Activated CD4-positive, alpha-beta T cell treated with anti-CD3 and anti-CD28 coated beads for 36 hours (primary cell): Measurements from ENCODE around the gene LAT. TPM values are rescaled to one million over a fixed set of nuclear protein-coding genes. Genes with fewer than 3 reads are reported as not detected.
"Not testable (repeated sequence)": the region's sequence is repeated elsewhere in the genome, so short reads cannot be mapped to it uniquely, and the experiment has no call there.

Experiments
- ATAC-seq: fragments of 200-7000 bp; cut with Tn5 transposase; one replicate; pipeline ENCODE4 v1.10.0; 2021; ENCODE audit warnings: mild to moderate bottlenecking, moderate library complexity
- CTCF ChIA-PET: fragments of 350-600 bp; sonication (Branson Sonifier 250); formaldehyde crosslinking; loops from one replicate; lab custom pipeline; 2021; ENCODE audit warnings: antibody characterized with exemption; lab: Charles Lee
- POLR2A ChIA-PET: fragments of 350-600 bp; sonication (Branson Sonifier 250); formaldehyde crosslinking; loops from one replicate; lab custom pipeline; 2021; ENCODE audit warnings: antibody characterized with exemption, inconsistent platforms; lab: Charles Lee
- DNase-seq: peaks from one replicate; pipeline ENCODE4 v3.0.0-alpha.2; 2020
- H3K27ac Mint-ChIP-seq: one replicate; pipeline ENCODE4 v1.8.0; 2021; ENCODE audit warnings: mixed read lengths
- H3K27me3 Mint-ChIP-seq: one replicate; pipeline ENCODE4 v1.8.0; 2021; ENCODE audit warnings: mixed read lengths
- H3K36me3 Mint-ChIP-seq: one replicate; pipeline ENCODE4 v1.8.0; 2021; ENCODE audit warnings: low read depth, mixed read lengths
- H3K4me1 Mint-ChIP-seq: one replicate; pipeline ENCODE4 v1.8.0; 2021; ENCODE audit warnings: mixed read lengths
- H3K4me3 Mint-ChIP-seq: one replicate; pipeline ENCODE4 v1.8.0; 2021; ENCODE audit warnings: mild to moderate bottlenecking, moderate library complexity, mixed read lengths
- H3K9me3 Mint-ChIP-seq: one replicate; pipeline ENCODE4 v1.8.0; 2021; ENCODE audit warnings: low read depth, mixed read lengths
- intact Hi-C, 2 experiments: fragments of 100-400 bp; cut with DNase I in 1 of 2; cut with micrococcal nuclease in 1 of 2; formaldehyde crosslinking; loops; one replicate each; pipeline versions ENCODE4 v1.14.2 to v1.15.1; 2022 to 2024; cut with DNase I, micrococcal nuclease
- total RNA-seq, 2 experiments: library from RNA; stranded (reverse); gene quantifications; one replicate each; pipeline ENCODE4 v1.2.3, GENCODE V29; 2021

The LAT gene
- total RNA-seq, 2 experiments from 2014 or later = 200 to 234 TPM

DNA sequence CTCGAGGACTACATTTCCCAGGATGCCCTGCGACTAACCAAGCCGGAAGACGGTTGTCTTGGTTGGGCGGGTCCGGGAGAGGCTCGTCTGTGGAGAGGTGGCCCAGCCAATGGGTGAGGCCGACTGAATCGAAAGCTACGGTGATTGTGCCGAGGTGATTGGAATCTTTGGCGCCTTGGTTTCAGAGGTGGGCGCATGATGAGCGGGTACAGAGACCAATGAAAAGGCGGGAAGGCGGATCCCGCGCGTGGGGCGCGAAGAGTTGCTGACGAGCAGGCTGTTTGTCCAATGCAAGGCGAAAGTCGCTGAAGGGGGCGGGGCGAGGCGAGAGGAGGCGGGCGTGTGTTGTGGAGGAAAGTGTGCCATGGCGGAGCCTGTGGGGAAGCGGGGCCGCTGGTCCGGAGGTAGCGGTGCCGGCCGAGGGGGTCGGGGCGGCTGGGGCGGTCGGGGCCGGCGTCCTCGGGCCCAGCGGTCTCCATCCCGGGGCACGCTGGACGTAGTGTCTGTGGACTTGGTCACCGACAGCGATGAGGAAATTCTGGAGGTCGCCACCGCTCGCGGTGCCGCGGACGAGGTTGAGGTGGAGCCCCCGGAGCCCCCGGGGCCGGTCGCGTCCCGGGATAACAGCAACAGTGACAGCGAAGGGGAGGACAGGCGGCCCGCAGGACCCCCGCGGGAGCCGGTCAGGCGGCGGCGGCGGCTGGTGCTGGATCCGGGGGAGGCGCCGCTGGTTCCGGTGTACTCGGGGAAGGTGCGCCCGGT is 34.0 kb upstream of the LAT start, which contains the start of gene NFATC2IP:
Gene NFATC2IP, plus strand, starts transcription at position 290 of the 762 bp plus-strand sequence. Its CDS starts 75 bp downstream, at position 365.
- DNase-seq = peak; percentile 100
- no peaks in the 10 kb centered on the region for H3K9me3 Mint-ChIP-seq
- no peaks in the 10 kb centered on the region for H3K27me3 Mint-ChIP-seq
- peaks cover 30% of the 10 kb centered on the region for H3K36me3 Mint-ChIP-seq
- ChIA-PET POLR2A (interaction anchor here (0.6 to 1.0 kb wide), 3 partner anchors 104 to 128 kb away, joined by 3 read pairs; partner anchors contain the start of genes ATXN2L and TUFM), CTCF (interaction anchor here (0.7 to 1.0 kb wide), 3 partner anchors 14 to 135 kb away, joined by 3 read pairs; no protein-coding TSS in a partner anchor)
- peak within 1 kb of the TSS; percentile 89 for H3K27ac Mint-ChIP-seq
- peak; percentile 98 for ATAC-seq
- intact Hi-C loops = loop anchor here (1.0 to 5.0 kb wide), 11 partner anchors 15 to 912 kb away; partner anchors contain the start of genes SH2B1 (in 2 of the 2), TUFM (in 2 of the 2), ATXN2L (in 1 of the 2) and CDIPT (in 1 of the 2)
- H3K4me1 Mint-ChIP-seq = peaks cover 24% of the 10 kb centered on the region
- H3K4me3 Mint-ChIP-seq = peak within 1 kb of the TSS; percentile 98

DNA sequence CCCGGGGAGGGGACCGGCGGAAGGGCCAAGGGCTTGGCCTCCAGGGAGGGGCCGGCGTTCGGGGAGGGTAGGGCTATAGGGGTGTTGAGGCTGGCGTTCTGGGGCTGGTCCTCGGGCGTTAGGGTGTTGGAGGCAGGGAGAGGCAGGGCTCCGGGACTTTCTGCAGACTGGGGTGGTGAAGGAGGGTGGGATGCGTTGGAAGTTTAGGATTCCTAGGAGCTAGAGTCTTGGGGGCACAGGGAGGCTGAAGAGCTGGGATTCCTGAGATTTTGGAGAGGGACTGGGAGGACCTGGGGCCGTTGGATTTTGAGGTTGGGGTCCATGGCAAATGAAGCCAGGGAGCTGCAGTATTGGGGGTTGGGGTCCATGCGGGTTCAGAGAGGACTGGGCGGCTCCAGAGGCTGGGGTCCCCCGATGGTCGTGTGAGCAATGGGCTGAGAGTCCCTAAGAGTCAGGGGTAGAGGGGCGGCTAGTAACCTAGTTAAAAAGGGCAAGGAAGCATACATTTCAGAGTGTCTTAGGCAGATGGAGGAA is 33.4 kb upstream of the LAT start:
- peaks cover 33% of the 10 kb centered on the region for H3K36me3 Mint-ChIP-seq
- no peaks in the 10 kb centered on the region for H3K9me3 Mint-ChIP-seq
- DNase-seq (peak; percentile 65), ATAC-seq (no peak)
- POLR2A ChIA-PET = no interaction called here
- H3K4me1 Mint-ChIP-seq = peaks cover 23% of the 10 kb centered on the region
- H3K4me3 Mint-ChIP-seq = peak overlapping the region; percentile 98
- CTCF ChIA-PET = no interaction called here
- intact Hi-C loops = loop anchor here in 1 of 2 experiments (2.0 to 5.0 kb wide), 2 partner anchors 89 to 129 kb away; partner anchors contain the start of genes ATXN2L and SH2B1
- peak overlapping the region; percentile 88 for H3K27ac Mint-ChIP-seq
- H3K27me3 Mint-ChIP-seq = no peaks in the 10 kb centered on the region

DNA sequence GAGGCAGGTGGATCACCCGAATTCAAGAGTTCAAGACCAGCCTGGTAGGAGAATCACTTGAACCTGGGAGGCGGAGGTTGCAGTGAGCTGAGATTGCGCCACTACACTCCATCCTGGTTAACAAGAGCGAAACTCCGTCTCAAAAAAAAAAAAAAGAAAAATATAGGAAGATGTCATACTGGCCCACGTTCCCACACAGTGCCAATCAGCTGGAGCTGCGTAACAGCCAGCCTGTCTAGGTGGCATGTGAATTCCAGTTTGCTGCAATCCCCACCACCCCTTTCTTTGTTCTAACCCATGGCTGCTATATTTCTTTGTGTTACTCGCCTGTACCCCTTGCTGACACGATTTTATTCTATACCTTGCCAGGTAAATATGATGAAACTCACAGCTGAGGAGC is 26.6 kb upstream of the LAT start:
- H3K36me3 Mint-ChIP-seq = peaks cover 56% of the 10 kb centered on the region
- H3K4me1 Mint-ChIP-seq = peaks cover 3% of the 10 kb centered on the region
- no peak overlapping the region for H3K27ac Mint-ChIP-seq
- ATAC-seq (no peak), DNase-seq (no peak)
- no peak overlapping the region for H3K4me3 Mint-ChIP-seq
- intact Hi-C loops = no loop called here
- CTCF ChIA-PET = no interaction called here
- H3K9me3 Mint-ChIP-seq = no peaks in the 10 kb centered on the region
- POLR2A ChIA-PET = interaction anchor here (0.6 kb wide), 1 partner anchor 11 kb away, joined by 9 read pairs; no protein-coding TSS in a partner anchor
- no peaks in the 10 kb centered on the region for H3K27me3 Mint-ChIP-seq

DNA sequence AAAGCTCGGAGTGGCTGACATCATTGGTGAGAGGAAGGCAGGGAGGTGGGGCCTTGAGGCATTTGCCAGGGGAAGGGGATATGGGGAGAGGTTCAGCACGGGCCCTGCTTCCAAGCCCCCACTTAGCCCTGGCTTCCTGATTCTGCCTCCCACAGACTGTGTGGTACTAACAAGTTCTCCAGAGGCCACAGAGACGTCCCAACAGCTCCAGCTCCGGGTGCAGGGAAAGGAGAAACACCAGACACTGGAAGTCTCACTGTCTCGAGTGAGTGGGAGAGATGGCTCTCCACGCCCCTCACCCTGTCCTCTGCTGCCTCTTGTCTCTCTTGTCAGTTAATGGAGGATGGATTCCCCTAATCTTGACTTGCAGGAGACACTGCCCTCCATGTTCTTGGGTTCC is 26.0 kb upstream of the LAT start:
- ChIA-PET CTCF (no interaction called here), POLR2A (no interaction called here)
- intact Hi-C loops = no loop called here
- Mint-ChIP-seq H3K27me3 (no peaks in the 10 kb centered on the region), H3K4me3 (no peak overlapping the region), H3K9me3 (no peaks in the 10 kb centered on the region), H3K4me1 (no peaks in the 10 kb centered on the region), H3K27ac (no peak overlapping the region), H3K36me3 (peaks cover 51% of the 10 kb centered on the region)
- DNase-seq (no peak), ATAC-seq (no peak)

DNA sequence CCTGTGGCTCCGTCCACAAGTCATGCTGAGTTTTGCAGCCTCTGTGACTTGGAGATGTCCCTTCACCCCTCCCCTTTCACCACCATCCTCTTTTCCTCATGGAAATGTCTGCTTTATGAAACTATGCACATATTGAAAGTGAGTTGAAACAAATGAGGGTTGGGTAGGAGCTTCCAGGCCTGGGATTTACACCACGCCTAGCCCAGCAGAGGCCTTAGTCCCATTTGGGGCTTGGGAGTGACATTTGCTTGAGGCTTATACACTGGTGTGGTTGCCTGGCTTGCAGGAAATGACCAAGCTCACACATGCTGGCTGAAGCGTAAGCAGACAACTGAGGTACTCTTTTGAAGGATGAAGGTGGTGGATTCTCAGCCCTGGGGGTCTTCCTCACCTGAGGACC is 20.8 kb upstream of the LAT start:
- ChIA-PET CTCF (interaction anchor here (0.7 to 1.0 kb wide), 2 partner anchors 22 to 27 kb away, joined by 3 read pairs; no protein-coding TSS in a partner anchor), POLR2A (no interaction called here)
- H3K9me3 Mint-ChIP-seq = no peaks in the 10 kb centered on the region
- H3K4me3 Mint-ChIP-seq = no peak overlapping the region
- ATAC-seq = no peak
- H3K36me3 Mint-ChIP-seq = peaks cover 34% of the 10 kb centered on the region
- H3K4me1 Mint-ChIP-seq = no peaks in the 10 kb centered on the region
- no peak overlapping the region for H3K27ac Mint-ChIP-seq
- intact Hi-C loops = no loop called here
- H3K27me3 Mint-ChIP-seq = no peaks in the 10 kb centered on the region
- no peak for DNase-seq

DNA sequence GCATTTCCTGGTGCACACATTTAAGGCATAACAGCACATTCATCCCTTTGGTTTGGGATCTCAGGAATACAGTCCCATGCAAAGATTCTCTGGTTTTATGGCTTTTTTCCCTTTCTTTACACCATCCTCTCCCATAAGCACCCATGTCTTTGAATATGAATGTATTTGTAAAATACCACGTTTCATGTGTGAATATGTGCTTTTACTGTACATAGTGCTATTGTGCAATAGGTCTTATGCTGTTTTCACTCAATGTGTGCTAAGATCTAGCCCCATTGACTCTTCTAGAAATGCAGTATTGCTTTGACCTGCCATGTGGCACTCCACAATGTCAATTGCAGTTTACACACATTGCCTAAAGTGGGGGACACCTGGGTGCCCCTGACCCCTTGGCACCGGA is 20.4 kb upstream of the LAT start:
- Mint-ChIP-seq H3K36me3 (peaks cover 29% of the 10 kb centered on the region), H3K9me3 (no peaks in the 10 kb centered on the region), H3K4me1 (no peaks in the 10 kb centered on the region), H3K27me3 (no peaks in the 10 kb centered on the region), H3K27ac (no peak overlapping the region), H3K4me3 (no peak overlapping the region)
- intact Hi-C loops = no loop called here
- ATAC-seq (no peak), DNase-seq (no peak)
- ChIA-PET CTCF (no interaction called here), POLR2A (no interaction called here)

DNA sequence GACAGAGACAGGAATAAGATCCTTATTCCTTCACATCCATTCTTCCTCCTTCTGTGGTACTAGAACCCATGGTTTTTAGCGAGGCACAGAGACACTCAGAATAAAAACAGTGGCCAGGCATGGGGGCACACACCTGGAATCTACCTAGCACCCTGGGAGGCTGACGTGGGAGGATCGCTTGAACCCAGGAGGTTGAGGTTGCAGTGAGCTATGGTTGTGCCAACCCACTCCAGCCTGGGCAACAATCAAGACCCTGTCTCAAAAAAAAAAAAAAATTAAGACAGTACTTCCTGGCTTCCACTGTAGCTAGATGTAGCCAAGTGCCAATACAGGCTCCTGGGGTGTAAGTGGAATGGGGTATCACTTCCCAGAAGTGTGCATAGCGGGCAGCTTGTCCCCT is 17.7 kb upstream of the LAT start:
- H3K36me3 Mint-ChIP-seq = peaks cover 12% of the 10 kb centered on the region
- H3K27ac Mint-ChIP-seq = no peak overlapping the region
- CTCF ChIA-PET = no interaction called here

DNA sequence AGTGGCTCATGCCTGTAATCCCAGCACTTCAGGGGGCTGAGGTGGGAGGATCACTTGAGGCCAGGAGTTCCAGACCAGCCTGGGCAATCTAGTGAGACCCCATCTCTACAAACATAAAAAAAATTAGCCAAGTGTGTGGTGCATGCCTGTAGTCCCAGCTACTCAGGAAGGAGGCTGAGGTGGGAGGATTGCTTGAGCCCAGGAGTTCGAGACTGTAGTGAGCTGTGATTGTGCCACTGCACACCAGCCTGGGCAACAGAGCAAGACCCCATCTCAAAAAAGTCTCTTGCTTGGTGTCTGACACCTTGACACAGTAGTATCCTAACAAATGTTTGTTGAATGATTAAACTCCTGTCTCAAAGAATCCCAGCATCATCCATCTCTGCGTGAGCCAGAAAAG is 15.2 kb upstream of the LAT start:
- ATAC-seq, POLR2A ChIA-PET, H3K27me3 Mint-ChIP-seq, H3K4me1 Mint-ChIP-seq, H3K4me3 Mint-ChIP-seq, DNase-seq, H3K27ac Mint-ChIP-seq, H3K9me3 Mint-ChIP-seq, H3K36me3 Mint-ChIP-seq: not testable (repeated sequence)
- intact Hi-C loops = loop anchor here in 1 of 2 experiments (5.0 kb wide), 1 partner anchor 58 kb away; no protein-coding TSS in a partner anchor
- CTCF ChIA-PET = interaction anchor here (2.0 kb wide), 1 partner anchor 11 kb away, joined by 6 read pairs; no protein-coding TSS in a partner anchor

More for the DNA sequence above, 17.7 kb upstream of the LAT start:
- DNase-seq = no peak
- intact Hi-C loops = no loop called here
- no peak overlapping the region for H3K4me3 Mint-ChIP-seq
- POLR2A ChIA-PET = no interaction called here
- no peaks in the 10 kb centered on the region for H3K27me3 Mint-ChIP-seq
- H3K4me1 Mint-ChIP-seq = no peaks in the 10 kb centered on the region
- no peak for ATAC-seq
- no peaks in the 10 kb centered on the region for H3K9me3 Mint-ChIP-seq

DNA sequence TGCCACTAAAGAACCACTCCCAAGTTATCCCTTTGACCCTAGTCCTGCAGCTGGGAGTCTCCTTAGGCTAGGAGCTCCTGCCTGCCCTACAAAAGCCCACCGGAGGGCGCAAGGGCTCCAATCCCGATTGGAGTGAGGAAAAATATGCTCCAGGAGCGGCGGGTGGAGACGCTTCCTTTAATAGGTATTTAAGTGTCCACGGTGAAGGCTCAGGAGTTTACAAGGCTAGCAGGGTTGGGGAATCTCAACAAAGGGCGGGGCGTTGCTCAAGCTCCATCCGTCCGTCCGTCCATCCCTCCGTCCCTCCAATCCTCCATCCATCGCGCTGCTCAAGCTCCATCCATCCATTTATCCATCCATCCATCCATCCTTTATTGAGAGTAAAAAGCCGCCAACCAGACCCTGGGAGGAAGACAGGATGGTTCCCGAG is 10.8 kb upstream of the LAT start:
- Mint-ChIP-seq H3K9me3 (no peaks in the 10 kb centered on the region), H3K27ac (peak overlapping the region; percentile 93), H3K27me3 (no peaks in the 10 kb centered on the region), H3K4me3 (peak overlapping the region; percentile 98), H3K36me3 (peaks cover 4% of the 10 kb centered on the region), H3K4me1 (peaks cover 30% of the 10 kb centered on the region)
- ChIA-PET CTCF (interaction anchor here (0.6 to 1.6 kb wide), 13 partner anchors 20 to 147 kb away, joined by 3 to 7 read pairs (median 4); no protein-coding TSS in a partner anchor), POLR2A (interaction anchor here (0.7 to 1.7 kb wide), 2 partner anchors 55 to 1002 kb away, joined by 4 to 6 read pairs; no protein-coding TSS in a partner anchor)
- ATAC-seq (peak; percentile 27), DNase-seq (peak; percentile 69)
- intact Hi-C loops = loop anchor here (1.0 to 5.0 kb wide), 6 partner anchors 16 to 481 kb away; partner anchors contain the start of genes ATXN2L (in 1 of the 2), CLN3 (in 1 of the 2), NFATC2IP (in 1 of the 2) and RABEP2 (in 1 of the 2)

DNA sequence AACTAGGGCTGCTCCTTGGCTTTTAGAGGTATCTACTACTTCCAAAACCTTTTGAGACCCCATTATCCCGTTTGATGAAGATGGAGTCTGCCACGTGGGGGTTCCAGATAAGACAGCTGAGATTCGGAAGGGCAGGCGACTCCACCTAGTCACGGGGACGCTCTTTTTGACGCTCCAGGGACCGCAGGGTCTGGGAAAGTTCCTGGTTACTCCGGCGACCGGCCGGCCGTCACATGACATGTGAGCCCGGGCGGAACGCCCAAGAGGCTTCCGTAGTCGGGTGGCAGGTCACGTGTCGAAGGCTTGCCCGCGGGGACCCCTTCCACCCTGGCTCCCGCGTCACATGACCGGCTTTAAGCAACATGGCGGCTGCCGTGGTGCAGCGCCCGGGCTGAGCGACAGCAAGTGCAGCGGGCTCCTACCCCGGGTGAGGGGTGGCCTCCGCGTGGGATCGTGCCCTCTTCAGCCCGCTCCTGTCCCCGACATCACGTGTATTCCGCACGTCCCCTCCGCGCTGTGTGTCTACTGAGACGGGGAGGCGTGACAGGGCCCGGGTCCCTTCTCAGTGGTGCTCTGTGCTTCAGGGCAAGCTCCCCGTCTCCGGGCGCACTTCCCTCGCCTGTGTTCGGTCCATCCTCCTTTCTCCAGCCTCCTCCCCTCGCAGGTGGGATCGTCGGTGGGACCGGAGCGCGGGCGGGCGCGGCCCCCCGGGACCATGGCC is 10.3 kb upstream of the LAT start, which contains the start of gene SPNS1:
Gene SPNS1, plus strand, starts transcription at position 342 of the 721 bp plus-strand sequence. Its CDS starts 374 bp downstream, at position 716.
- H3K27me3 Mint-ChIP-seq = no peaks in the 10 kb centered on the region
- intact Hi-C loops = loop anchor here (1.0 to 5.0 kb wide), 6 partner anchors 16 to 482 kb away; partner anchors contain the start of genes ATXN2L (in 1 of the 2), CLN3 (in 1 of the 2), NFATC2IP (in 1 of the 2) and RABEP2 (in 1 of the 2)
- POLR2A ChIA-PET = interaction anchor here (1.7 kb wide), 1 partner anchor 54 kb away, joined by 6 read pairs; no protein-coding TSS in a partner anchor
- peaks cover 30% of the 10 kb centered on the region for H3K4me1 Mint-ChIP-seq
- peak within 1 kb of the TSS; percentile 93 for H3K27ac Mint-ChIP-seq
- peak; percentile 98 for DNase-seq
- peaks cover 4% of the 10 kb centered on the region for H3K36me3 Mint-ChIP-seq
- peak; percentile 94 for ATAC-seq
- CTCF ChIA-PET = interaction anchor here (0.7 to 1.6 kb wide), 8 partner anchors 19 to 100 kb away, joined by 3 to 7 read pairs (median 4); no protein-coding TSS in a partner anchor
- H3K4me3 Mint-ChIP-seq = peak within 1 kb of the TSS; percentile 98
- no peaks in the 10 kb centered on the region for H3K9me3 Mint-ChIP-seq
